Stimulated activated CD4-positive, alpha-beta T cell treated with anti-CD3 and anti-CD28 coated beads, TNF-alpha, amount 100 ng/mL, for 24 hours (primary cell): ENCODE results near the gene SPDYE1.
A peak's percentile ranks its signal among the peaks of the same experiment; 100 is the strongest.
"Not testable (repeated sequence)": the region's sequence is repeated elsewhere in the genome, so short reads cannot be mapped to it uniquely, and the experiment has no call there.

Experiments used
- DNase-seq, 3 experiments: peaks; one replicate each; pipeline ENCODE4 v3.0.0-alpha.2; 2020; ENCODE audit warnings: low read depth in 3 of 3

SPDYE1 gene

GRCh38 chr7:43997532-43997931 lies at the start of gene SPDYE1:
TSS of gene SPDYE1 (plus strand) at chr7:43997897. CDS start at chr7:43999950, 2,053 bp downstream.
- not testable (repeated sequence) for DNase-seq

- no peak for DNase-seq
These were observed 45.7 kb upstream of the SPDYE1 start for GRCh38 chr7:43952028-43952427.

GRCh38 chr7:43953071-43953470 lies 44.6 kb upstream of the SPDYE1 start:
- DNase-seq: no peak

GRCh38 chr7:43954524-43955228 lies 43.0 kb upstream of the SPDYE1 start:
- DNase-seq: no peak

GRCh38 chr7:43956027-43956426 lies 41.7 kb upstream of the SPDYE1 start:
- DNase-seq: no peak

GRCh38 chr7:43960933-43961332 lies 36.8 kb upstream of the SPDYE1 start:
- no peak for DNase-seq

- not testable (repeated sequence) for DNase-seq
These were observed 31.3 kb upstream of the SPDYE1 start for GRCh38 chr7:43966392-43966791.

- not testable (repeated sequence) for DNase-seq
These were observed 29.3 kb upstream of the SPDYE1 start for GRCh38 chr7:43968172-43969040.

- DNase-seq: not testable (repeated sequence)
These were observed 28.1 kb upstream of the SPDYE1 start for GRCh38 chr7:43969586-43969985.

- DNase-seq: not testable (repeated sequence)
These were observed 27.0 kb upstream of the SPDYE1 start for GRCh38 chr7:43970698-43971097.

GRCh38 chr7:43974033-43974573 lies 23.6 kb upstream of the SPDYE1 start:
- DNase-seq: not testable (repeated sequence)

- not testable (repeated sequence) for DNase-seq
These were observed 22.8 kb upstream of the SPDYE1 start for GRCh38 chr7:43974725-43975482.

- DNase-seq: no peak
These were observed 20.2 kb upstream of the SPDYE1 start for GRCh38 chr7:43977525-43977924.

GRCh38 chr7:43978102-43978501 lies 19.6 kb upstream of the SPDYE1 start:
- DNase-seq: not testable (repeated sequence)

GRCh38 chr7:43982848-43983247 lies 14.8 kb upstream of the SPDYE1 start:
- DNase-seq: not testable (repeated sequence)

GRCh38 chr7:43983736-43984135 lies 14.0 kb upstream of the SPDYE1 start:
- not testable (repeated sequence) for DNase-seq

GRCh38 chr7:43985904-43986864 lies 11.5 kb upstream of the SPDYE1 start:
- DNase-seq: peak; percentile 76 to 86 (median 82)

- DNase-seq: not testable (repeated sequence)
These were observed 10.2 kb upstream of the SPDYE1 start for GRCh38 chr7:43987476-43987875.

- DNase-seq: not testable (repeated sequence)
These were observed 7.6 kb upstream of the SPDYE1 start for GRCh38 chr7:43990011-43990585.

- not testable (repeated sequence) for DNase-seq
These were observed 6.9 kb upstream of the SPDYE1 start for GRCh38 chr7:43990829-43991228.
